WTC11 (cell line): ENCODE results near the gene B9D2. TPM values are rescaled to one million over a fixed set of nuclear protein-coding genes. Genes with fewer than 3 reads are reported as not detected.

Experiments
- ATAC-seq: fragments of 200-7000 bp; cut with Tn5 transposase; 2 replicates; pipeline ENCODE4 v1.10.0; 2021; ENCODE audit warnings: mild to moderate bottlenecking, moderate library complexity
- CTCF ChIA-PET: fragments of 300-600 bp; sonication (Branson Sonifier 250); formaldehyde crosslinking; loops from one replicate; lab custom pipeline; 2021; ENCODE audit warnings: antibody characterized with exemption; lab: Charles Lee
- POLR2A ChIA-PET: fragments of 350-600 bp; sonication (Branson Sonifier 250); formaldehyde crosslinking; loops from one replicate; lab custom pipeline; 2021; ENCODE audit warnings: antibody characterized with exemption; lab: Charles Lee
- DNase-seq: peaks from one replicate; pipeline ENCODE4 v3.0.0; 2021; ENCODE audit warnings: low spot score
- H3K27ac Mint-ChIP-seq: 2 replicates; pipeline ENCODE4 v1.8.0; 2021; ENCODE audit warnings: mixed read lengths
- H3K27me3 Mint-ChIP-seq: 2 replicates; pipeline ENCODE4 v1.8.0; 2021; ENCODE audit warnings: low read depth, mild to moderate bottlenecking, moderate library complexity, mixed read lengths
- H3K36me3 Mint-ChIP-seq: 2 replicates; pipeline ENCODE4 v1.8.0; 2021; ENCODE audit warnings: mixed read lengths
- H3K4me1 Mint-ChIP-seq: 2 replicates; pipeline ENCODE4 v1.8.0; 2022; ENCODE audit warnings: mixed read lengths
- H3K4me3 Mint-ChIP-seq: 2 replicates; pipeline ENCODE4 v1.8.0; 2021; ENCODE audit warnings: mild to moderate bottlenecking, moderate library complexity, mixed read lengths
- H3K9me3 Mint-ChIP-seq: 2 replicates; pipeline ENCODE4 v1.8.0; 2021; ENCODE audit warnings: mixed read lengths
- AR ChIP-seq: fragments of 250-450 bp; sonication (Bioruptor Pico); IDR thresholded peaks from 2 replicates; pipeline ENCODE4 v1.9.0; 2021; ENCODE audit warnings: mild to moderate bottlenecking
- CDX4 ChIP-seq: fragments of 250-450 bp; sonication (Bioruptor Pico); IDR thresholded peaks from 2 replicates; pipeline ENCODE4 v1.9.0; 2021; ENCODE audit warnings: moderate library complexity, mild to moderate bottlenecking, inconsistent platforms, borderline replicate concordance
- E2F5 ChIP-seq: sonication (generic); formaldehyde crosslinking; IDR thresholded peaks from 2 replicates; pipeline ENCODE4 v1.8.1; 2022; ENCODE audit warnings: mild to moderate bottlenecking, moderate library complexity, missing genetic modification reagents
- ETV6 ChIP-seq: sonication (generic); formaldehyde crosslinking; IDR thresholded peaks from 2 replicates; pipeline ENCODE4 v1.8.1; 2022; ENCODE audit warnings: mild to moderate bottlenecking, missing genetic modification reagents
- FOXJ3 ChIP-seq: sonication (generic); formaldehyde crosslinking; IDR thresholded peaks from 2 replicates; pipeline ENCODE4 v1.9.0; 2021; ENCODE audit warnings: missing genetic modification reagents, mild to moderate bottlenecking, borderline replicate concordance
- FOXK1 ChIP-seq: sonication (generic); formaldehyde crosslinking; IDR thresholded peaks from 2 replicates; pipeline ENCODE4 v1.8.0; 2022; ENCODE audit warnings: mild to moderate bottlenecking, moderate library complexity, missing genetic modification reagents
- FOXP1 ChIP-seq: sonication (generic); formaldehyde crosslinking; IDR thresholded peaks from 2 replicates; pipeline ENCODE4 v1.8.0; 2022; ENCODE audit warnings: missing genetic modification reagents, mild to moderate bottlenecking, moderate library complexity, borderline replicate concordance
- IRF1 ChIP-seq: sonication (generic); formaldehyde crosslinking; IDR thresholded peaks from 2 replicates; pipeline ENCODE4 v1.8.0; 2023; ENCODE audit warnings: missing genetic modification reagents
- JUN ChIP-seq: sonication (generic); formaldehyde crosslinking; IDR thresholded peaks from 2 replicates; pipeline ENCODE4 v1.8.0; 2023; ENCODE audit warnings: mild to moderate bottlenecking, missing genetic modification reagents
- MAX ChIP-seq: sonication (generic); formaldehyde crosslinking; IDR thresholded peaks from 2 replicates; pipeline ENCODE4 v1.8.0; 2022; ENCODE audit warnings: mild to moderate bottlenecking, missing genetic modification reagents
- NR3C1 ChIP-seq: sonication (generic); formaldehyde crosslinking; conservative IDR thresholded peaks from 2 replicates; pipeline ENCODE4 v1.8.1; 2023; ENCODE audit warnings: low read depth, mild to moderate bottlenecking, missing genetic modification reagents
- OVOL2 ChIP-seq: fragments of 250-450 bp; sonication (Bioruptor Pico); IDR thresholded peaks from 2 replicates; pipeline ENCODE4 v1.9.0; 2021; ENCODE audit warnings: mild to moderate bottlenecking, borderline replicate concordance
- PRRX2 ChIP-seq: fragments of 250-450 bp; sonication (Bioruptor Pico); IDR thresholded peaks from 2 replicates; pipeline ENCODE4 v1.8.0; 2021; ENCODE audit warnings: mild to moderate bottlenecking
- RORB ChIP-seq: fragments of 250-450 bp; sonication (Bioruptor Pico); IDR thresholded peaks from 2 replicates; pipeline ENCODE4 v1.9.0; 2021; ENCODE audit warnings: mild to moderate bottlenecking
- SOX15 ChIP-seq: fragments of 250-450 bp; sonication (Bioruptor Pico); IDR thresholded peaks from 2 replicates; pipeline ENCODE4 v1.9.0; 2021; ENCODE audit warnings: mild to moderate bottlenecking
- ZBTB21 ChIP-seq: sonication (generic); formaldehyde crosslinking; IDR thresholded peaks from 2 replicates; pipeline ENCODE4 v1.8.1; 2023; ENCODE audit warnings: mild to moderate bottlenecking, missing genetic modification reagents, borderline replicate concordance
- ZNF121 ChIP-seq: sonication (generic); formaldehyde crosslinking; IDR thresholded peaks from 2 replicates; pipeline ENCODE4 v1.8.0; 2023; ENCODE audit warnings: missing genetic modification reagents
- ZNF219 ChIP-seq: sonication (generic); formaldehyde crosslinking; IDR thresholded peaks from 2 replicates; pipeline ENCODE4 v1.8.0; 2023; ENCODE audit warnings: missing genetic modification reagents, mild to moderate bottlenecking, borderline replicate concordance
- total RNA-seq: library from RNA; stranded (reverse); gene quantifications from 3 replicates; pipeline ENCODE4 v1.2.3, GENCODE V29; 2021

The B9D2 gene
- total RNA-seq, 1 experiment from 2014 or later = 4.7 TPM

GRCh38 chr19:41319500-41320184 lies 44.3 kb downstream of the B9D2 start:
- H3K27ac Mint-ChIP-seq = no peak overlapping the region
- ATAC-seq = no peak
- no peak overlapping the region for H3K4me3 Mint-ChIP-seq
- peaks cover 30% of the 10 kb centered on the region for H3K4me1 Mint-ChIP-seq
- peaks cover 31% of the 10 kb centered on the region for H3K36me3 Mint-ChIP-seq
- POLR2A ChIA-PET = no interaction called here
- TF ChIP-seq IRF1 = no peak
- no peak for TF ChIP-seq FOXK1 (CRISPR knock-in tag)
- no peak for TF ChIP-seq JUN (CRISPR knock-in tag)
- TF ChIP-seq ZNF121 (CRISPR knock-in tag) = no peak
- no peak for TF ChIP-seq FOXJ3 (CRISPR knock-in tag)
- TF ChIP-seq SOX15 (CRISPR knock-in tag) = no peak
- TF ChIP-seq OVOL2 = no peak
- TF ChIP-seq ZNF219 (CRISPR knock-in tag) = no peak
- no peak for TF ChIP-seq RORB (CRISPR knock-in tag)
- TF ChIP-seq MAX (CRISPR knock-in tag) = no peak
- no peak for TF ChIP-seq ETV6 (CRISPR knock-in tag)
- no peak for TF ChIP-seq FOXP1 (CRISPR knock-in tag)
- TF ChIP-seq E2F5 (CRISPR knock-in tag) = no peak
- TF ChIP-seq NR3C1 (CRISPR knock-in tag) = no peak
- TF ChIP-seq ZBTB21 = no peak
- TF ChIP-seq AR (CRISPR knock-in tag) = no peak
- no peak for TF ChIP-seq PRRX2
- TF ChIP-seq, all 79 proteins: peak for 0
- no peaks in the 10 kb centered on the region for H3K27me3 Mint-ChIP-seq
- peaks cover 5% of the 10 kb centered on the region for H3K9me3 Mint-ChIP-seq
- CTCF ChIA-PET = interaction anchor here (0.8 to 1.5 kb wide), 2 partner anchors 22 to 32 kb away, joined by 3 to 4 read pairs; no protein-coding TSS in a partner anchor
- no peak for DNase-seq

GRCh38 chr19:41318696-41319499 lies 45.1 kb downstream of the B9D2 start:
- TF ChIP-seq RORB (CRISPR knock-in tag) (no peak), OVOL2 (no peak), CDX4 (no peak)
- Mint-ChIP-seq H3K4me3 (no peak overlapping the region), H3K36me3 (peaks cover 36% of the 10 kb centered on the region), H3K4me1 (peaks cover 23% of the 10 kb centered on the region), H3K27me3 (no peaks in the 10 kb centered on the region), H3K27ac (no peak overlapping the region), H3K9me3 (peaks cover 5% of the 10 kb centered on the region)
- DNase-seq (no peak), ATAC-seq (no peak)
- CTCF ChIA-PET = interaction anchor here (0.6 to 1.0 kb wide), 3 partner anchors 10 to 62 kb away, joined by 4 to 5 read pairs (median 4); no protein-coding TSS in a partner anchor
- POLR2A ChIA-PET = no interaction called here
